OCI-M2 (cell line): ENCODE measurements around the gene DGCR2.
"Not testable (repeated sequence)": the region's sequence is repeated elsewhere in the genome, so short reads cannot be mapped to it uniquely, and the experiment has no call there.

Source experiments
- DNase-seq: peaks from one replicate; lab custom pipeline; 2025; ENCODE audit not compliant: unreplicated experiment; lab: John Stamatoyannopoulos, UW

Gene DGCR2, protein sequence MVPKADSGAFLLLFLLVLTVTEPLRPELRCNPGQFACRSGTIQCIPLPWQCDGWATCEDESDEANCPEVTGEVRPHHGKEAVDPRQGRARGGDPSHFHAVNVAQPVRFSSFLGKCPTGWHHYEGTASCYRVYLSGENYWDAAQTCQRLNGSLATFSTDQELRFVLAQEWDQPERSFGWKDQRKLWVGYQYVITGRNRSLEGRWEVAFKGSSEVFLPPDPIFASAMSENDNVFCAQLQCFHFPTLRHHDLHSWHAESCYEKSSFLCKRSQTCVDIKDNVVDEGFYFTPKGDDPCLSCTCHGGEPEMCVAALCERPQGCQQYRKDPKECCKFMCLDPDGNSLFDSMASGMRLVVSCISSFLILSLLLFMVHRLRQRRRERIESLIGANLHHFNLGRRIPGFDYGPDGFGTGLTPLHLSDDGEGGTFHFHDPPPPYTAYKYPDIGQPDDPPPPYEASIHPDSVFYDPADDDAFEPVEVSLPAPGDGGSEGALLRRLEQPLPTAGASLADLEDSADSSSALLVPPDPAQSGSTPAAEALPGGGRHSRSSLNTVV

DNA sequence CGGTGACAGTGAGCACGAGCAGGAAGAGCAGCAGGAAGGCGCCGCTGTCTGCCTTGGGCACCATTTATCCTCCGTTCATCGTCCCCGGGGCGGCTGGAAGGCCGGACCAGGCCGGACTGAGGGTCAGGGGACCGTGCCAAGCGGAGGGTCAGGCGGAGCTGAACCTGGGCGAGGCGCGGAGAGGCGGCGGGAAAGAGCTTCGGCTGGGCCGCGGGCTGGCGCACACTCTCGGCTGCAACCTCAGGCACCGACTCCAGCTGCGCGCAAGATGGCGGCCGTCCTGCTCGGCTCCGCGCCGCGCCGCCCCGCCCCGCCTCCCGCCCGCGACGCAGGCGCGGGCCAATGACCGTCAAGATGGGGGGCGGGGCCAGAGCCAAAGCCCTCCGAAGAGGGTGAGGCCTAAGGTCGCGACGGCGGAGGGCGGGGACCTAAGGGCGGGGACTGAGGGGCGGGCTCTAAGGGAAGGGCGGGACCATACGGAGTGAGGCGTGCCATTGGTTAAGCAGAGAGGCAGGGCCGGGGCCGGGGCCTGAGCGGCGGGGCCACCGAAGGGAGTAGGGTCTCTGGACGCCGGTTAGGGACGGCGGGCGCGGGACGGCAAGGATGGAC lies at the start of gene DGCR2:
DGCR2 (minus strand) TSS at position 270 of the 609 bp plus-strand sequence; CDS start at position 64, 206 bp downstream.
- DNase-seq: peak; percentile 47

DNA sequence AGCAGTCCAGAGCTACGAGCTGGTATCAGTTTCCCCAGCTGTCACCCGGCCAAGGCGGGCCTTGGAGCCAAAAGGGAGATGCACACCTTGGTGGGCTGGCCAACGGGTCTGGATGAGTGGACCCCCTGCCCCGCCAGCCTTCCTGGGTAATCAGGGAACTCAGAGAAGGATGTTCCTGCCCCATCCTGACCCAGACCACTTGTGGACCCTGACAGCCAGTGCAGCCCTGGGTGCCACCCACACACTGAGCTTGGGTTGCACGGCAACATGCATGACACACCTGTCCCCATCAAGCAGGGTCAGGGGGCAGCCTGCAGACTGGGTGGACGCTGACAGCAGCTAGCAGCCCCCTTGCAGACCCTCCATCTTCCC lies 47.7 kb upstream of the DGCR2 start:
- DNase-seq: no peak

DNA sequence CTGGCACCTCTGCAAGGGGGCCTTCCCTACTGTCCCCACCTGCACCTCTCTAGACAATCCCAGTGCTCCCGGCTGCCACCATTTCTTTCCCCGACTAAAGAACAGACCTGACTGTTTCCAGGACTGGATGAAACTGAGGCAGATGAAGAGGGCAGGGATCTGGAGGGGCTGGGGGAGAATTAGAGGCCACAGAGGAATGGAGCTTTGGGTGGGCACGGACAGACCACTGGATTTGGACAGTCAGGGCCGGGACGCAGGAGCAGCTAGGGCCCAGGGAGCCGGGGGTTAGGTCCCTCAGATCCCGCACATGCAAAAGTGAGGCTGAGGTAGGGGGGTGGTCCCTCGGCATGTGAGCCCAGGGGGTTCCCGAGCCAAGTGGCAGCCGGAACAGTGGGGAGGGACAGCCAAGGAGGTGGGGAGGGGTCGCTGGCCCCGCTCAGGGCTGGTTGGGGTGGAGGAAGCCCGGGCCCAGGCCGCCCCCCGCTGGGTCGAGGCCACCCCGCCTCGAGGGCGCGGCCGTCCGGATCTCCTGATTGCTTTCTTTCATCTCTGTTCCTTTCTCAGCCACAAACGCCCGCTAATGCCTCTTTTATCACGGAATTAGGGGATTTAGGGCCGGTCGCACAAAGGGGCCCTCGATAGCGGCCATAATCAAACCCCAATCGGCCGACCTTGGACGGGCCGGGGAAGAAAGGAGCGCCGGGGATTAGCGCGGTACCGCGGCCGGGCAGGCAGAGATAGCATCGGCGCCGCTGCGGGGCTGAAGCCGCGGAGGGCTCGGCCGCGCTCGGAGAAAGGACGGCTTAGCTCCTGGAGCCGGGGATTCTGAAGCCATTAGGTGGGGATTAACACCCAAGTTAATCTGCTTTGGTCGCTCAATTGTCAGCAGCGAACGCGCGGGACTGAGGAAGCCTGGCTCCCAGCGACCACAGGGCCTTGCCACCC lies 47.1 kb upstream of the DGCR2 start:
- no peak for DNase-seq

DNA sequence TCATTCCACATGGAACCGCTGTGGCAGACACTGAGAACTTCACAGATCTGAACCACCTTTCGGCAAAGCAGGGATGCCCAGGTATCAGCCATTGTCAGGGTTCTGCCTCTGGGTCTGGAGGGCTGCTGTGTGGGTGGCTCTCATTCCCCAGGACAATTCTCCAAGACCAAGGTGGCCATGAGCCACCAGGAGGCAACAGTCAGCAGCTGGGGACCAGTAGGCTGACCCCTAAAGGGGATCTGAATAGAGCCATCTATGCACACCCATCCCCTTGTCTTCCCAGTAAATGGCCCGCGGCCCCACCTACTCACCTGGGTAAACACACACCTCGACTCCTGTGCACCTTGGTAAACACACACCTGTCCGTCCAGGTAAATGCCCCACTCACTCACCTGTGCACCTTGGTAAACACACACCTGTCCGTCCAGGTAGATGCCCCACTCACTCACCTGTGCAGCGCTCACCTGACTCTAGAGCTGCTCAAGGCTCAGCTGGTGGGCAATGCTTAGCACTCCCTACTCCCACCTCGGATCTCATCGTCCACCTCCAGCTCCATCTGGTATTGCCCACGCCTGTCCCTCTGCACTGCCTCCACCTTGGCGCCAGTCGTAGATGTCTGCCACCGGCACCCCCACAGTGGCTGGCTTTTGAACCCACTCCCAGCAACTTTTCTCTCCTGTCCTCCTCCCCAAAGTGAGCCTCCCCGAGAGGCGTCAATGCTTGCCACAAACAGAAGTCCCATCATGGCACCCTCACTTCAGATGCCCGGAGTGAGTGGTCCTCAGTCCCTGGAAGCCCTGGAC lies 46.1 kb upstream of the DGCR2 start:
- no peak for DNase-seq

DNA sequence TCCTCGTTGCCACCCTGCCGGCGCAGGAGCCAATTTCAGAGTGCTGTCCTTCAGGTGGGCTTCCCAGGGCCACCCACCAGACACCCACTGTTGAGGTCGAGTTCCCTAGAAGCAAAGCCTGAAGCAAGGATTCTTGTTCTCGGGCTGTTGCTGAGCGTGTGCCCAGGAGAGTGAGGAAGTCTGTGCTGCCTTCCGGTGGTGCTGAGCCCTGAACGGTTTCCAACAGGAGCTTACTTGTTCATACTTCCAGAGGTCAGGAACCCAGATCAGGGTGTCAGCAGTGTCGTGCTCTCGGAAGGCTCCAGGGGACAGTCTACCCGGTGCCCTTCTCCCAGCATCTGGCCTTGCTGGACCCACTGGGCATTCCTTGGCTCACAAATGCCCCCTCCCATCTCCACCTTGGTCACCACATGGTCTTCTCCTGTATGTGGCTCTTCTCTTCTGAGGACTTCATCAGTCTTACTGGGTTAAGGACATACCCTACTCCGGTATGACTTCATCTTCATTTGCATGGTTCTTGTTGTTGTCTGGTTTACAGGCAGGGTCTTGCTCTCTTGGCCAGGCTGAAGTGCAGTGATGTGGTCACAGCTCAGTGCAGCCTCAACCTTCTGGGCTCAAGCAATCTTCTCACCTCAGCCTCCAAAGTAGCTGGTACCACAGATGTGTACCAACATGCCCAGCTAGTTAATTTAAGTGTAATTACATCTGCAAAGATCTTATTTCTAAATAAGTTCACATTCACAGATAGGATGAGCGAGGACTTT lies 45.1 kb upstream of the DGCR2 start:
- DNase-seq: no peak

DNA sequence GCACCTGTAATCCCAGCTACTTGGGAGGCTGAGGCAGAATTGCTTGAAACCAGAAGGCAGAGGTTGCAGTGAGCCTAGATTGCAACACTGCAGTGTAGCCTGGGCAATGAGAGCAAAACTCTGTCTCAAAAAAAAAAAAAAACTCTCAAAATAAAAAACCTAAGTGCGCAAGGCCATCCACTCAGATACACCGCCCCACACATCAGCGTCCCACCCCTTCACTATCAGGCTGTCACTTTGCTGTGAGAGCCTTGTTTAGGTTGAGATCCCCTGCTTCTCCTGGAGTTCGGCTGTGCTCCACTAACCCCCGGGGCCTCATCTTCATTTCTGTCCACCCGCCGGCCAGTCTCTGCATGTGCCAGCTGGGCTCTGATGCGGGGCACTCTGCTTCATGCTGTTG lies 44.2 kb upstream of the DGCR2 start:
- no peak for DNase-seq

DNA sequence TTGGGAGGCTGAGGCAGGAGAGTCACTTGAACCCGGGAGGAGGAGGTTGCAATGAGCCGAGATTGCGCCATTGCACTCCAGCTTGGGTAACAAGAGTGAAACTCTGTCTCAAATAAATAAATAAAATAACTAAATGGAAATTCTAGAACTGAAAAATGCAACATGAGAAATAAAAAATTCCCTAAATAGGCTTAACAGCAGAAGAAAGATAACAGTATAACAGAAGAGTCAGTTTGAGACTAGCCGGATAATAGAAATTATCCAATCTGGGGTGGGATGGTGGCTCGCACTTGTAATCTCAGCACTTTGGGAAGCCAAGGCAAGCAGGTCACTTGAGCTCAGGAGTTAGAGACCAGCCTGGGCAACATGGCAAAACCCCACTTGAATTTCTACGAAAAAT lies 42.2 kb upstream of the DGCR2 start:
- DNase-seq: no peak

DNA sequence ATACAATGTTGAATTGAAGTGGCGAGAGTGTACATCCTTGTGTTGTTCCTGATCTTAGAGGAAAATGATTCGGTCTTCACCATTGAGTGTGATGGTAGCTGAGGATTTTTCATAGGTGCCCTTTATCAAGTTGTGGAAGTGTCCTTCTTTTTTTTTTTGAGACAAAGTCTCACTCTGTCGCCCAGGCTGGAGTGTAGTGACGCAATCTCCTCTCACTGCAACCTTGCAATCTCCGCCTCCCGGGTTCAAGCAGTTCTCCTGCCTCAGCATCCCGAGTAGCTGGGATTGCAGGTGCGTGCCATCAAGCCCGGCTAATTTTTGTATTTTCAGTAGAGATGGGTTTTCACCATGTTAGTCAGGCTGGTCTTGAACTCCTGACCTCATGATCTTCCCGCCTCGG lies 36.4 kb upstream of the DGCR2 start:
- DNase-seq: not testable (repeated sequence)

DNA sequence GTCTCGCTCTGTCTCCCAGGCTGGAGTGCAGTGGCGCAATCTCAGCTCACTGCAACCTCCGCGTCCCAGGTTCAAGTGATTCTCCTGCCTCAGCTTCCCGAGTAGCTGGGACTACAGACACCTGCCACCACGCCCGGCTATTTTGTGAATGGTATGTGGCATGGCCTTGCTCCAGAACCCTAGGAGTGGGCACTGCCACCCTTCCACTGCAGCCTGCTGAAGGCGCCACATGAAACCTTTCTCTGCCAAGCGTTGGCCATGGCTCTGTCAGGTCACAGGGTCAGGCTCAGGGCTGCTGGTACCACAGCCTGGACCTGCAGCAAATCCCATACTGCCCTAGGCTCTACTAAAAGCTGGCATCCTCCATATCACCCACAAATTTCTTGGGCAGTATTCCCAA lies 33.9 kb upstream of the DGCR2 start:
- not testable (repeated sequence) for DNase-seq

DNA sequence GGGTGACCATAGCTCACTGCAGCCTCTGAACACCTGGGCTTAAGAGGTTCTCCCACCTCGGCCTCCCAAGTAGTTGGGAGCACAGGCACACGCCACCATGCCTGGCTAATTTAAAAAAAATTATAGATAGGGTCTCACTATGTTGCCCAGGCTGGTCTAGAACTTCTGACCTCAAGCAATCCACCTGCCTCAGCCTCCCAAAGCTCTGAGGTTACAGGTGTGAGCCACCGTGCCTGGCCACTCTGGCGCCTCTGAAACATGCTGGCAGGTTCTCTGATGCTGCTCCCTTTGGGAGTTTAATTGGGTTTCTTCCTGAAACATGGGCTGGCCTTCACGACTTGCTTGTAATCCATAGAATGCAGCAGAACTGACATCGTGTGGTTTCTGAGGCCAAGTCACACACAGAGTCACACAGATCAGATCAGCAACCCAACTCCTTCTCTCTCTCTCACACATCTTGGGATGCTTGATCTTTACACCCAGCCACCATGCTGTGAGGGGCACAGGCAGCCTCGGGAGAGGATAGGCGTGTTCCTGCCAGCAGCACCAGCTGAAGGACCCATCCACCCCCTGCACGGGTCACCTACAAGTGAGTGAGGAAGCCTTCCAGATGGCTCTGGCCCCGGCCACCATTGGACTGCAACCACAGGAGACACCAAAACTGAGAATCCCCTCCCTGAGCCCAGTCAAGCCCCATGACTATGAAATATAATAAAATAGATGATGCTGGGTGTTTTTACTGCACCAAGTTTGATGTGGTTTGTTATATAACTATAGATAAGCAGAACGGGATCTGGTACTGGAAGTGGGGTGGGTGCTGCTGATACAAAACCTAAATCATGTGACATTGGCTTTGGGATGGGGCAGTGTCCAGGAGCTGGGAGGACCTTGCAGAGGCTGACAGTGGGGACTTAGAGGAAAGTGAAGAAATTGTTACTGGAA lies 31.0 kb upstream of the DGCR2 start:
- DNase-seq: no peak

DNA sequence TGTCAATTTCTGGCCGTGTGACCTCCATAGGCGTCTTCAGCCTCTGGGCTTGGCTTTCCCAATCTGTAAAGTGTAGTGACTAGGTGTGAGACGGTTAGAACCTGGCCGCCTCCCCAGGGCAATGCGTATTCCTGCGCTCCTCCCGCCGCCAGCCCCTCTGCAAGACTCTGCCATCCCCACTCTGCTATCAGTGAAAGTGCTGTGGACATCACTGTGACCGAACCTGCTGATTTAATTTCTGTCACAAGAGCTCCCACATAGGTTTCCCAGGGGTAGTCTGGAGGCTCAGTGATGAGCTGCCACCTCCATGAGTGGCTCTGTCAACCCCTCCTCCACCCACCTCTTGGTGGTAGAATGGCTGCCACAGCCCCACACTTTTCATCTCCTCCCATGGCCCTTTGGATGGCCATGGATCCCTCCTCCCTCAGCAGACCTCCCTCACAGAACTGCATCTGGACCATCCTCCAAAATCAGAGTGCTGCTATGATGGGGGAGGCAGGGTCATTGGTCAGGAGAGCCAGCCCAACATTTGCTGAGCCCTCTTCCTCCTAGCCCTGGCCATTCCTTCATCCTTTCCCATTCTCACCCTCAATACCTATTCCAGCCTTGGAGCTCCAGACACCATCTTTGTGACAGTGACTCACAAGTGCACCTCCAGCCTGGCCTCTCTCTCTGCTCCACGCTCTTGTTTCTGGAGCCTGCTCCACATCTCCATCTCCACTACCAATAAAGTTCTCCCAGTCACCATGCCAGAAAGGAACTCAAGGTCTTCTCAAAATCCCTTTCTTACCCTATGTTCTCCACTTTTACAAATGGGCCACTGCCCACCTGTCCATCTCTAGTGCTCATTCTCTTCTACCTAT lies 29.3 kb upstream of the DGCR2 start:
- no peak for DNase-seq

DNA sequence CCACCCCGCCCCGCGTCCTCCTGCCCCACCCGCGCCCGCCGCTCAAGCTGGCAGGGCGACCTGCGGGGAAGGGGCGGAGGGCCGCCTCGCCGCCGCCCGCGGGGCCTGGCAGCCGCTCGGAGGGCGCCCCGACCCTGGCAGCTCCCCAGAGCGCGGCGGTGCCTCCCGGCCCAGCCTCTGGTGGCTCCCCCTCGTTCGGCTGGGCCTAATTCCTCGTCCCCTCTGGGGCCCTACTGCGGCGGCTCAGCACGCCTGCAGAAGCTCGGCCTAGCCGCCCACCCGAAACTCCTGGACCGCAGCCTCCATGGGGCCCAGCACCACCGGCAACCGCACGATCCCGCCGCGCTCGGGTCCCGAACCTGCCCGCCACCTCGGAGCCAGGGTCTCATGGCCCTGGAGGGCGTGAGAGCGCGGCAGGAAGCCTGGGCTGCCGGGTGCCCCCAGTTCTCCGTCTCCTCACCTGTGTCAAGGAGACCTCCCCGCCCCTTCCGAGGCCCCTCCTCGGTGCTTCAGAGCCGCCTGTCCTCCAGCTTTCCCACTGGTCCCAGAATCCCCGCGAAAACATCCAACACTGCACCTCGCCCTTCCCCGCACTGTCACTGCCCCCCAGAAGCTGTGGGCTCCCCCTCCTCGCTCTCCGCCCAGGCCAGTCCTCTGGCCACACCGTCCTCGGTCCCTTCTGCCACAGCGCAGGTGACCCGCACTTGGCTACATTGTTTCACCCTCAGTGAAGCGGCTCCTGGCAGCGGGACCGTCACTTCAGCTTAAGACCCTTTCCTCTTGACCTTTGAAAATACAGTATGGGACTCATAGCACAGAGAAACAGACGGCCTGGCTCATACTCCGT lies 28.5 kb upstream of the DGCR2 start:
- no peak for DNase-seq

DNA sequence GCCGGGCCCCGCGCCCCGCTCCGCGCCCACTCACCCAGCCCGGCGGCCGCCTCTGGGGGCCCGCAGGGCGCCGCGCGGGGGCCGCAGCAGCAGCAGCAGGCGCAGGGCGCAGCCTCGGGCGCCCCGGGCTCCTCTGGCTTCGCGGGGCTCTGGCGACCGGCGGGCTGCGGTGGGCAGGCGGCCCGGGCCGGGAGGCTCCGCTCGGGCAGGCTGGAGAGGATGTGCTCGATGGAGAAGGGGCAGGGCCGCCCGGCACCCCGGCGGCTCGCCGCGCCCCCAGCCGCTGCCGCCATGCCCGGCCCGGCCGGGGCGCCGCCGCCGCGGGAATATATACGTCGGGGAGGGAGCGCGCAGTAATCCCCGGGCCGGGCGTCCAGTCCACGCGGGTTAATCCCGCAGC lies 27.8 kb upstream of the DGCR2 start, which contains the start of gene GSC2:
GSC2 (minus strand) TSS at position 302 of the 400 bp plus-strand sequence; CDS start at position 293, 9 bp downstream.
- DNase-seq: no peak

DNA sequence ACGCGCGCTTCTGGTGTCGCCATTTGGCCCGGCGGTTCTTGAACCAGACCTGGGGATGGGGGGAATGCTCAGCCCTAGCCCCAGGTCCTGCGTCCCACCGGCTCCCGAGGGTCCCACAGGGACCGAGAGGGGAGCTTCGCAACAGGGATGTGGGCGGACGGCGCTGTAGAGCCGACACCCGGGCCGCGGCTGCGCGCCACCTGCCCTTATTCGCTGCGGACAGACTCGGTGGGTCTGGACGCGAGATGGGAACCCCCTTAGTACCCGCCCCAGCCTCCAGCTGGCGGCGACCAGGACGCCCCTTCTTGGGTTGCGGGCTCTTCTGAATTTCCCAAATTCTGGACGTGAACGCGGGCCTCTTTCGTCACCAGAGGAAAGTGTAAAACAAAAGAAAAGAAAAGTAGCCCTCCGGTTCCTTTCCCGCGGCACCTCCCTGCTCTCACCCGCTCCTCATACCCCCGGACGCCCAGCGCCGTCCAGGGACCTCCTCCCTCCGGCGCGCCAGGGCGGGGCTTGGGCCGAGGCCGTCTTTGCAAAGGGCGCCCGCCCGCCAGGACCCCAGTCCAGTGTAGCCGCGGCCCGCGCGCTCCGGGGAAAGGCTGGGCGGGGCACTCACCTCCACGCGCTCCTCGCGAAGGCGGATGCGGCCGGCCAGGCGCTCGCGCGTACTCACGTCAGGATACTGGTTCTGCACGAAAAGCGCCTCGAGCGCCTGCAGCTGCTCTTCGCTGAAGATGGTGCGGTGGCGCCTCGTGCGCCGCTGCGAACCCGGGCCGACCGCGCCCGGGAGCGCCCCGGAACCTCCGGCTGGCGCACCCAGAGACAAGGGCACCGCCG lies 27.1 kb upstream of the DGCR2 start:
- no peak for DNase-seq

DNA sequence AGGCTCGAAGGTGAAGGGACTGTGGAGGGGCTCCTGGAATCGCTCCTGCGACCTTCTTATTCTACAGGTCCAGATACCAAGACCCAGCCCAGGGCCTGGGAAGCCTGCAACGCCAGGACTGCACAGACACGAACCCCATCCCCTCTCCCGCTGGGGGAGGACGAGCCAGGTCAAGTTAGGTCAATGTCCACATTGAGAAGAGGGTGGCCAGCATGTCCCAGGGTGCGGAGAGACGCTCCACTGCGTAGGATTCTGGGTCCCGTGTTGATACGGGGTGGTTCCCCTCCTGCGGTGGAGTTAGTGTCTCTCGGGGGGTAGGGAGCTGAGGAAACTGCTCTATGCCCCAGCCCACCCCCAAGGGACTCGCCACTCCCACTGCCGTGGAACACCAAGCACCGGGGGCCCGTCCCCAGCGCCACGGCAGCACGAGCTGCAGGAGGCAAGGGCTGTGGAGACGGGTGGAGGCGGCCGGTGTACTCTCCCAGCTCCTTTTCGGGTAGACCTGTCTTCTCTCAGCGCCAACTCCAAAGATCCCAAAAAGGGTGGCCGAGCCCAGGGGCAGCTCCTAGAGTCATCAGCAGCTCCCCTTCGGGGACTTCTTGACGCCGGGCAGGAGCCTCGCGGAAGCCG lies 26.3 kb upstream of the DGCR2 start:
- no peak for DNase-seq
